Activated naive CD4-positive, alpha-beta T cell treated with anti-CD3 and anti-CD28 coated beads, Interleukin-2, amount 50 U/mL, for 72 hours (primary cell): ENCODE results near the gene LYSET. TPM values are rescaled to one million over a fixed set of nuclear protein-coding genes. Genes with fewer than 3 reads are reported as not detected.
A peak's percentile ranks its signal among the peaks of the same experiment; 100 is the strongest.
"Not testable (repeated sequence)": the region's sequence is repeated elsewhere in the genome, so short reads cannot be mapped to it uniquely, and the experiment has no call there.

Source experiments
- ATAC-seq, 2 donors: fragments of 150-1000 bp; cut with Tn5 transposase; 2 replicates each; pipeline ENCODE4 v1.10.0; 2021; ENCODE audit warnings: mild to moderate bottlenecking in 2 of 2, moderate library complexity in 2 of 2
- DNase-seq, 2 donors: peaks; one replicate each; pipeline ENCODE4 v3.0.0; 2021 to 2022; ENCODE audit warnings: low spot score in 2 of 2
- H3K27ac Mint-ChIP-seq, 2 donors: one replicate each; pipeline ENCODE4 v1.8.0; 2022; ENCODE audit warnings: mild to moderate bottlenecking in 2 of 2, mixed read lengths in 2 of 2
- H3K36me3 Mint-ChIP-seq, 2 donors: one replicate each; pipeline ENCODE4 v1.8.0; 2022; ENCODE audit warnings: mixed read lengths in 2 of 2
- H3K9me3 Mint-ChIP-seq, 2 donors: one replicate each; pipeline ENCODE4 v1.8.0; 2022; ENCODE audit warnings: mixed read lengths in 2 of 2
- total RNA-seq, 2 donors: library from RNA; stranded (reverse); gene quantifications; one replicate each; pipeline ENCODE4 v1.2.3, GENCODE V29; 2022

LYSET gene
- 10 to 100 TPM; 10.1 to 10.5 TPM for total RNA-seq

GRCh38 chr14:93184391-93185348 is at the start of gene LYSET, which contains the start of gene MOAP1:
Gene LYSET (plus strand): TSS chr14:93185317. CDS start chr14:93185406, 89 bp downstream.
Gene MOAP1 (minus strand): TSS chr14:93184897. CDS start chr14:93184242, 655 bp downstream.
- Mint-ChIP-seq H3K36me3 (peaks cover 18 to 19% of the 10 kb centered on the region in 2 donors), H3K27ac (peak within 1 kb of the TSS; percentile 90 to 97), H3K9me3 (no peaks in the 10 kb centered on the region)
- peak; percentile 83 to 92 for DNase-seq
- ATAC-seq, result peak; percentile 90 to 93

- H3K9me3 Mint-ChIP-seq, result no peaks in the 10 kb centered on the region
- peak overlapping the region in 1 of 2 donors; percentile 25 for H3K27ac Mint-ChIP-seq
- ATAC-seq (no peak), DNase-seq (no peak)
- H3K36me3 Mint-ChIP-seq, result no peaks in the 10 kb centered on the region
These were observed 49.7 kb upstream of the LYSET start for GRCh38 chr14:93135399-93135798.

GRCh38 chr14:93136009-93136408 is 49.1 kb upstream of the LYSET start:
- H3K36me3 Mint-ChIP-seq, result no peaks in the 10 kb centered on the region
- ATAC-seq (no peak), DNase-seq (no peak)
- H3K9me3 Mint-ChIP-seq, result no peaks in the 10 kb centered on the region
- peak overlapping the region in 1 of 2 donors; percentile 25 for H3K27ac Mint-ChIP-seq

- H3K36me3 Mint-ChIP-seq, ATAC-seq, H3K27ac Mint-ChIP-seq, DNase-seq, H3K9me3 Mint-ChIP-seq: not testable (repeated sequence)
These were observed 48.6 kb upstream of the LYSET start for GRCh38 chr14:93136508-93136907.

- no peaks in the 10 kb centered on the region for H3K9me3 Mint-ChIP-seq
- no peak overlapping the region for H3K27ac Mint-ChIP-seq
- DNase-seq (no peak), ATAC-seq (no peak)
- H3K36me3 Mint-ChIP-seq, result no peaks in the 10 kb centered on the region
These were observed 47.3 kb upstream of the LYSET start for GRCh38 chr14:93137864-93138263.

GRCh38 chr14:93142854-93143652 is 42.1 kb upstream of the LYSET start:
- DNase-seq (no peak), ATAC-seq (no peak)
- no peaks in the 10 kb centered on the region for H3K36me3 Mint-ChIP-seq
- H3K27ac Mint-ChIP-seq, result no peak overlapping the region
- H3K9me3 Mint-ChIP-seq, result no peaks in the 10 kb centered on the region

- H3K27ac Mint-ChIP-seq, result peak overlapping the region in 1 of 2 donors; percentile 12
- peak in 1 of 2 donors; percentile 90 for ATAC-seq
- no peak for DNase-seq
These were observed 39.0 kb upstream of the LYSET start for GRCh38 chr14:93146119-93146518.

GRCh38 chr14:93148979-93149378 is 36.1 kb upstream of the LYSET start:
- Mint-ChIP-seq H3K9me3 (no peaks in the 10 kb centered on the region), H3K36me3 (no peaks in the 10 kb centered on the region), H3K27ac (no peak overlapping the region)
- no peak for DNase-seq
- ATAC-seq, result no peak

More at GRCh38 chr14:93146119-93146518, 39.0 kb upstream of the LYSET start:
- Mint-ChIP-seq H3K36me3 (no peaks in the 10 kb centered on the region), H3K9me3 (no peaks in the 10 kb centered on the region)

GRCh38 chr14:93150227-93151208 is 34.6 kb upstream of the LYSET start:
- no peak for DNase-seq
- no peak for ATAC-seq
- Mint-ChIP-seq H3K27ac (peak overlapping the region in 1 of 2 donors; percentile 31), H3K36me3 (no peaks in the 10 kb centered on the region), H3K9me3 (no peaks in the 10 kb centered on the region)

- no peaks in the 10 kb centered on the region for H3K36me3 Mint-ChIP-seq
- no peaks in the 10 kb centered on the region for H3K9me3 Mint-ChIP-seq
- DNase-seq, result no peak
- no peak for ATAC-seq
- H3K27ac Mint-ChIP-seq, result no peak overlapping the region
These were observed 32.0 kb upstream of the LYSET start for GRCh38 chr14:93153121-93153520.

GRCh38 chr14:93155667-93156066 is 29.4 kb upstream of the LYSET start:
- Mint-ChIP-seq H3K9me3 (no peaks in the 10 kb centered on the region), H3K36me3 (no peaks in the 10 kb centered on the region), H3K27ac (no peak overlapping the region)
- DNase-seq (no peak), ATAC-seq (no peak)

GRCh38 chr14:93156693-93157369 is 28.3 kb upstream of the LYSET start:
- no peaks in the 10 kb centered on the region for H3K36me3 Mint-ChIP-seq
- DNase-seq (no peak), ATAC-seq (no peak)
- H3K27ac Mint-ChIP-seq, result peak overlapping the region in 1 of 2 donors; percentile 72
- H3K9me3 Mint-ChIP-seq, result no peaks in the 10 kb centered on the region

GRCh38 chr14:93158349-93158748 is 26.8 kb upstream of the LYSET start:
- H3K9me3 Mint-ChIP-seq, DNase-seq, H3K27ac Mint-ChIP-seq, H3K36me3 Mint-ChIP-seq: not testable (repeated sequence)
- peak; percentile 35 to 42 for ATAC-seq

GRCh38 chr14:93159625-93160352 is 25.3 kb upstream of the LYSET start:
- ATAC-seq, result peak; percentile 65 to 67
- not testable (repeated sequence) for H3K36me3 Mint-ChIP-seq, H3K9me3 Mint-ChIP-seq, DNase-seq, H3K27ac Mint-ChIP-seq

- peak; percentile 68 to 69 for ATAC-seq
- Mint-ChIP-seq H3K27ac (no peak overlapping the region), H3K36me3 (no peaks in the 10 kb centered on the region), H3K9me3 (no peaks in the 10 kb centered on the region)
- DNase-seq, result no peak
These were observed 24.7 kb upstream of the LYSET start for GRCh38 chr14:93160353-93160801.
